Stimulated activated CD8-positive, alpha-beta memory T cell treated with anti-CD3 and anti-CD28 coated beads, Interleukin-4, amount 100 ng/mL, for 48 hours (primary cell): ENCODE data around the gene PARVB.

Experiments used
- DNase-seq: peaks from one replicate; pipeline ENCODE4 v3.0.0-alpha.2; 2020

PARVB gene

DNA sequence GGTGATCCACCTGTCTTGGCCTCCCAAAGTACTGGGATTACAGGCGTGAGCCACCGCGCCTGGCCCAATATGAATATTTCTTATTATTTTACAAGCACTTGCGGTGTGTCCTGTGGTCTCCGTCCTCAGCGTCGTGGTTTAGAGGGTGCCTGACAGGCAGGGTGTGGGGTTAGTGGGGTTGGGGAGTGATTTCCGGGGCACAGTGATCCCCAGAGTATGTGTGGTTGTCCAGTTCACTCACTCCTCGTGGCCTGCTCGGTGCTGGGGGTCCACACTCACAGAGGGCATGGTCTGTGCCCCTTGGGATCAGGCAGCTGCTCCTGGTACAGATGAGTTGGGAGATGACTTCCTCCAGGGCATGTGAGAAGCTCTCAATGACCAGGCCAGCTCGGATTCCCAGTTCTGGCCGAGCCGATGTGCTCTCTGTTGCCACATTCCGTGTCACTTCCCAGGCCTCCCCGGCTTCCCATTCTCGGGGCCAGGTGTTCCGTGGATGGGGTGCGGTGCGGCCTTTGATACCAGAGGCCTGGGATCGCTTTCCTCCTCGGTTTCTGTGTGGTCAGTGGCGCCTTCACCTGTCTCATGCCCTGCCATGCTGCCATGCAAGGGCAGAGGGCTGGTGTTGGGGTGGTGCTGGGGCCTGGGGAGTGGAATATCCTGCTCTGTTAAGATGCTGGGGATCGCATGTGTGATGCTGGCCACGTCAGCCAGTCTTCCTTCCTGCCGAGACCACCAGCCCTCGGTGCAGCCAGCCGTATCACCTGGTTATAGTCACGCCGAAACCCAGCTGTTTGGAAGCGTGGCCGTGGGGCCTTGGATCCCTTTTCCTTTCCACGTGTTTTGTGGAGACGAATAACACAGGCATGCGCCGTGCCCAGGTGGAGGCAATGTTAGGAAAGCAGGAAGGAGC, 39.6 kb downstream of the PARVB start:
- DNase-seq = no peak

DNA sequence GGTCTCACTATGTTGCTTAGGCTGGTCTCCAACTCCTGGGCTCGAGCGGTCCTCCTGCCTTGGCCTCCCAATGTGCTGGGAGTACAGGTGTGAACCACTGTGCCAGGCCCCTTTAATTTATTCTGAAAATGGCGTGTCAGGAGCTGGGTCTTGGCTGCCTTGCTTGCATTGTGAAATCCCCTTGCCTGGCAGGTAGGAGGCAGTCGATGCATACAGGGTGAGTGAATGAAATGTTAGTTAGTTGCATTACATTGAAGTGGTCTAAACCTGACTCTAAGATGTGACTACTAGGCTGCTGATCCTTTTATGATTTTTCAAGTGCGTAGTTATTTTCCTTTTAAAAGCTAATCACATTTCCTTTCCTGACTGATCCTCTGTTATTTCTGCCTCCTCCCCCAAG, 42.9 kb downstream of the PARVB start:
- no peak for DNase-seq

DNA sequence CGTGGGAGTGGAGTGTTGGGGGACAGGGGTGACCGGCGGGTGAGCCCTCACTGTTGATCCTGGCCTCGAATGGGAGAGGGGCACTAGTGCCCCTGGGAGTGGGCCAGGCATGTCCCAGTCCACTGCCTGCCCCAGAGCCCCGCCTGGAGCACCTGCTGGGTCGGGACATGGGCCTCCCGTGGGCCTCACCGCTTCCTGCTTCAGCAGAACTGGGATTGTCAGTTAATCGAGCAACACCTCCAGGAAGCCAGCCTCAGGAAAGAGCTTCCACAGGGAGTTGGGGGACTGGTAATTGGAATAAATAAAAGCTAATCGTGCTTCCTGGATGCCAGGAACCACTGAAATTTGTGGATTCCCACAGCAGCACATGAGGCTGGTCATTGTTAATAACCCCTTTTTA, 43.8 kb downstream of the PARVB start:
- DNase-seq = no peak

DNA sequence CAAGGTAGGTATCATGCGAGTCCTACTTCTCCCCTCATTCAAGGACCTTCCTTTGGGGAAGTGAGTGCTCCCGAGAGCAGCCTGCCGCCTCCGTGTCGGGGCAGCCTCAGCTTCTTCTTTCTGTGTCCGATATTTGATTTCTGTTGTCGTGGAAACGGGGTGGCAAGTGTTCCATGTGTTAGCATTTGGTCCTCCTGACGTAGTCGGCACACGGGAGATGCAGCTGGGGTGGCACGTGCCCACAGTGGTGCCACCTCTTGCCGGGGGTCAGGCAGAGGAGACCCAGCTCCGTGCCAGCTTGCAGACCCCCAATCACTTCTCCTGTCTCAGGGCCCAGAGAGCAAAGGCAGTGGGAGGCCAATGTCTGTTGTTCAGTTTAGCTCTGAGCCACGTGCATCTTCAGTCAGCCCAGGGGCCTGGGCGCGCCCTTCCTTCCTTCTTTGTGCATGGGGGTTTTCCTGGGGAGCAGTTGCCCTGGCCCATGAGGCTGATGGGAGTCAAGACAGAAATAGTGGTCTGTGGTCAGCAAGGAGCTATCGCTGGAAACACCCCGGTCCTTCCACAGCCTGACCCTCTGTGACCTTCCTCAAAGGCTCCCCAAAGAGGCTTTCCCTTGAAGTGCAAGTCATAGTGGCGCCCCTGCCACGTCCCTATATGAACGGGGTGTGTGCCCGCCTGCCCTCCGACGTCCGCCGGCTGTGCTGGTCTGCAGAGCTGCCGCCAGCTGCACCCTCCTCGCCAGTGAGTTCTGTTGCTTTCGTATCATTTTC, 44.5 kb downstream of the PARVB start:
- no peak for DNase-seq

DNA sequence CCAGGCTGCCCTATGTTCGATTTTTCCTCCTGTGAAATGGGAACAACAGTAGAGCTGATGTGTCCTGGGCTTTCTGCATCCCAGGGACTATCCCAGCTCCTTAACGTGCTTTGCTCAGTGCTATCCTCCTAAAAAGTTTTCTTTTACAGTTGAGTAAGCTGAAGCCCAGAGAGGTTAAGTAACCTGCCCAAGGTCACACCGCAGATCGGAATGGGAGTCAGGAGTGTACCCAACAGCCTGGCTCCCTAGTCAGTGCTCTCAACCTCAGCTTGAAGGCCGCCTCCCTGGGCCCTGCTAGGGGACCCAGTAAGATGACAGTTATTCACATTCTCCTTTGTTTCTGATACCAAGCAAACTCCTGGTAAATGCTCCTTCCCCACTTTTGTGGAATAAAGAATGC, 45.9 kb downstream of the PARVB start:
- DNase-seq = no peak

DNA sequence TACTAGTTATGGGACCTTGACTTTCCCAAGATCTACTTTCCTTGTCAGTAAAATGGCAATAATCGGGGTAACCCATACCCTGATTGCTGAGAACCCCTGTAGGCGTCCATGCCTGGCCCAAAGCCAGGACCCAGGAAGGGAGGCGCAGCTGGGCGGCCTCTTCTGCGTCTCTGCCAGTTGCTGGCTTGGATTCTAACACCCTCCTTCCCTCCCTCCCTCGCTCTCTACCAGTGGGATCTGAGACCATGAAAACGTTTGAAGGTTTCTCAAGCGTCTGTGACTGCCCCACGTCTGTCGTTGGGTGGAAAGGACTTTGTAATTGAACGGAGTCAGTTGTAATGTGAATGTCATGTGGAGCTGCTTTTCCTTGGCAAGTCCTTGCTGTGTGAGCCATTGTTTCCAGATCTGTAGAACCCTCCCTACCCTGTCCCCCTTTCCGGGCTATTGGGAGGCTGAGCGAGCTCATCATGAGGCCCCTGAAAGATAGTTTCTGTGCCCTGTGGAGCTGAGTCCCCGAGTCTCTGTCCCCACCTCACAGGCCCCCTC, 47.8 kb downstream of the PARVB start:
- DNase-seq = no peak

DNA sequence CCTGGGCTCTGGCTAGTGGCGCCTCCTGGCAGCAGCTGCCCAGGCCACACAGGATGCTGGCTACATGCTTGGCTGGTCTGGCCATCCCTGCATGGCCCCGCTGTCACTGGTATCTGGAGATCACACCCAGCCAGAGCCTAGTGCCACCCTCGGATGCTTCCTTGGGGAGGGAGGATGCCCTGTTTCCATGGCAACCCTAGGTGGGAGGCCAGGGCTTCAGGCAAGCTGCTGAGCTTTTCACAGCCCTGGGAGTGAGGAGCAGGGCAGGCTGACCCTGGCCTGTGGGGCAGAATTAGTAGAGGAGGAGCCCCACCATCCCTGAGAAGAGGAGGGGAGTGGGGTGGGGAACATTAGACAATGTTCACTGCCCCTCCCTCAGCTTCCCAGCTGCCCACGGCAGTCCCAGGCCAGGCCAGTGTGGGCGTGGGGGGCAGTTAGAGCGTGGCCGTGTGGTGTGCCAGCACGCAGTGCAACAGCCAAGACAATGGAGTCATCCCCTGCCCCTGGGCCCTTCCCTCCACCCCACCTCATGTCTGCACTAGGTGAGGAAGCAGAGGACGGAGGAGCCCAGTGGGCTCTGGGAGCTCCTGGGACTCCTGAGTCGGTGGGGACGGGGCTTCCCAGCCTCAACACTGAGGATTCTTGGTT, 50.4 kb downstream of the PARVB start:
- DNase-seq = no peak

DNA sequence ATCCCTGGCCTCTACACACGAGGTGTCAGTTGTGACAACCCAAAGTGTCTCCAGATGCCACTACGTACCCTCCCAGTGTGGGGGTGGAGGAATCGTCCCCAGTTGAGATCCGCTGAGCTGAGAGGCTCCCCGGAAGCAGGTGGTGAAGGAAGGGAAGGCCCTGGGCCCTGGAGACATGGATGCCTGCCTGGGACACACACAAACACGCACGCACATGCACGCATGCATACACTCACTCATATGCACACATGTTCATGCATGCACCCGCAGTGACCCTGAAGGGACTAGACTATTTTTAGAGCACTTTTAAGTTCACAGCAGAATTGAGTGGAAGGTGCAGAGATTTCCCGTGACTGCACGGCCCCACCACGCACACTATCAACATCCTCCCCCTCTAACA, 50.9 kb downstream of the PARVB start:
- DNase-seq = no peak

DNA sequence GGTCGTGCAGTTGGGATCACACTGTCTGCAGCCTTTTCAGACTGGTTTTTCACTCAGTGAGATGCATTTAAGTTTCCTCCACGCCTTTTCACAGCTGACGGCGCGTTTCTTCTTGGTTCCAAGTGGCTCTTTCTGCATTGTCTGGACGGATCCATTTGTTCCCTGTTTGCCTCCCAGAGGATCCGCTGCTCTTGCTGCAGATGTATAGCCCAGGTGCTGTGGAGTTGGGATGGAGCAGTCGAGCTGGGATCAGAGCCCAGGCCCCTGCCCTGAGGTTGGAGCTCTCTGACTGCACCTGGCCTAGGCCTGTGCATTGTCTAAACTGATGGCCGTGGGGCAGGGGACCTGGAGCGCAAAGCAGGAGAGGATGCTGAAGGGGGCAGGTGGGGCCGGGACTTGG, 51.6 kb downstream of the PARVB start:
- DNase-seq = no peak

DNA sequence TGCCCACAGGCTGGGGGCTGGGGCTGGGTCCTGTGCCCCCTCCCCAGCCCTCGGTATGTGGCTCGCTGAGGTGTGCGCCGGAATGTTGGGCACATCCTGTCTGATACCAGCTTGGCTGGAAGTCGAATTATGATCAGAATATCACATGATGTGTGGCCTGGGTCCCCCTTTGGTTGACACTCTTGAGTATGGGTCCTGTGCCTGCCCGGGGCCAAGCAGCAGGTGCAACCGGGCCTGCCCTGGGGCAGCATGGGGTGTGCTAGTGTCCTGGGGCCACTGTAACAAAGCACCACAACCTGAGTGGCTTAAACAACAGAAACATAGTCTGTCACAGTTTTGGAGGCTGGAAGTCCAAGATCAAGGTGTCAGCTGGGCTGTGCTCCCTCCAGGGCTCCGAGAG, 52.7 kb downstream of the PARVB start:
- no peak for DNase-seq

DNA sequence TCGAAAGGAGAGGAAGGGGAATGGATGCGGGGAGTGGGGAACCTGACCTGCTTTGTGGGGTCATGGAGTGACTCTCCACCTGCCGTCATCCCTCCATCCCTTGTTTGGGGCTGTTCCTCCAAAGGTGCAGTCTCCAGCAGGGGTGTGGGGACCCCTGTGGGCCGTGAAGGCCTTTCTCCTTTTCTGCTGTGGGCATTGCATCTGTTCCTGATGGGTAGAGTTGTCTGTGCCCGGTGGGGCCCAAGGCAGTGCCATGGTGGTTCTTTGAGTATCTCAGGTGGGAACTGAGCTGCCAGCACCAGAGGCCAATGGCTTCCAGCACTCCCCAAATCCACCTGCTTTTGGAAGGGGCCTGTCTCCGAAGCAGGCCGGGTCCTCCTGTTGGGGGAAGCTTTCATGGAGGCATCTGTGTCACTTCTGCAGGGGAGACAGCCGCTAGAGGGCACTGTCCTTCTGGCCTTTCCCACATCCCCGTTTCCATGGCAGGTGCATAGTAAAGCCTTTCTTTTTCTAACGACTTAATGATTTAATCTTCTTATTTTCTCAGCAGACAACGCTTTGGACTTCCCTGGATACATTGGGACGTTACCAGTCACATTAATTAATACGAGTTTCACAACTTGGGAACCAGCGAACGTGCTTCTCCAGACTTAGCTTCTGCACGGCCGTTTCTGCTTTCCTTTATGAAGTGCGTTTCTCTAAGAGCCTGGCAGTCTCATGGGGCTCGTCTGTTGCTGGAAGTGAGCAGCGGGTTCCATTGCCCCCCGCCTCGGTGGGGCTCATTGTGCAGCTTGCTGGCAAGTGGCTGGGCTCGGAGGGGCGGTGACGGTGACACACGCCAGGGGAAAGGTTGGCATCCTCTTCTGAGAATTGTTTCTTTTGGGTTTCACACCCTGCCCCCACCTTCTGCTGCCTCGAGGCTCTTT, 57.1 kb downstream of the PARVB start:
- peak; percentile 84 for DNase-seq

DNA sequence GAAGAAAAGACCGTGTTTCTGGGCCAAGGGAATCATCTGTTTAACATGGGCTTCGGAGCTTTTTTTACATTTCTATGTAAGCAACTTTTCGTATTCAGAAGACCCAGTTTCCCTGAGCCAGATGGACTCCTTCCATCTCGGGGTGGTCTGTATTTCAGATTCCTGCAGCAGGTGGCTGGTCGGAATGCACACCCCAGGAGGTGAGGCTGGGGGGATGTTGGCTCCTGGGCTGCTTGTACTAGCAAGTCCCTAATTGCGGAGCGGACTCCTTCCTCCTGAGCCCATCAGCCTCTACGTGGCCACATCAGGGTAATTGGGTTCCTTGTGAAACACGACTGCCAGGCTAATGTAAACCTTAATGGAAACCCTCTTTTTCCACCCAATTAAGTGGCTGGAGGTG, 58.7 kb downstream of the PARVB start:
- DNase-seq = no peak

DNA sequence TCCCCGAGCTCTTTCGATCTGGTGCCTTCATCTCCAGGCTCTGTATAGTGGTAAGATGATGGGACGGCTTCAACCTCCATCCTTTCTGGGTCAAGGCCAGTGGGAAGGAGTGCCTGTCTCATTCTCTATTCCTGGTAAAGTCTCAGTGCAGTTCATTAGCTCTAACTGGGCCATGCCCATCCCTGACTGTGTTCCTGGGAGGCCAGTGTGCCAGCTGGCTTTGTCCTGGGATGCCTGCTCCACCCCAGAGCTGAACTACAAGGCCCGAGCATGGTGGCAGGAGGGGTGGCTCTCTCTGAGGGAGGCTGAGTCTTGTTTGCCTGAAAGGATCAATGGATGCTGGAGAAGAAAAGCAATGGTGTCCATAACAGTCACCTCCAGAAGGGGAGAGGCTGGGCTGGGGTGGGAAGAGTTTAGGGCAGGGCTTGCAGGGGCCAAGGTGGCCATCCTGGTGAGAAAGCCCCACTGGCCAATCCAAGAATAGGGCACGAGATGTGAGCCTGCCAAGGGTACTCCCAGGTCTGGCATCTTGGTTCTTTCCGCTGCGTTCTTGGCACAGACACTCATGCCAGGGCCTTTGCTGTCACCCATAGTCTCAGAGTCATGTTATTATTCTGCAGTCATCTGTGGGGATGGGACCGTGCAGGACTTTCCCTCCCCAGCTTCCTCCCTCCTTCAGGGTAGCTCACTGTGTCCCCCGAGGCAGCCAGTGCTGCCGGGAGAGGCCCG, 60.1 kb downstream of the PARVB start:
- no peak for DNase-seq

DNA sequence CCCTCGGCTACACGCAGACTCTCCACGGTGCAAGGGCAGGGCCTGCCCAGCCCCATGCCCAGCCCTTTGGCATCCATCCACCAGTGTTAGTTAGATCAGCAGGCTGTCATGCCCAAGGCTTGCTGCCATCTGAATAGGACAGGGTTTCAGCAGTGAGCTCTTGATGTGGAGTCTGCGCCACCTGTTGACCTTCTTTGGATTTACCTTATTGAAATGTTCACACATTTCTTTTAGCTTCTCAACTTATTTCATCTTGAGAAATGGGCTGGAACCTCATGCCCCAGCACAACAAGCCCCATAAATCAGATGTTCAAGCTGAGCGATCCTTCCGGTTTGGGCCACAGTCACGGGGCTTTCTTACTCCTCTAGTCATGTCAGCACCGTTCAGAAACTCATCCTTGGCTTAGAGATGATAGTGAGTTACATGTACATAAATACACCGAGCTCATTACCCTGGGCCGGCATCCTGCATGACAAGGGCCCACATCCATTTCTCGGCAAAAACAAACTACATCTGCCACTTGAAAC, 61.7 kb downstream of the PARVB start:
- no peak for DNase-seq

DNA sequence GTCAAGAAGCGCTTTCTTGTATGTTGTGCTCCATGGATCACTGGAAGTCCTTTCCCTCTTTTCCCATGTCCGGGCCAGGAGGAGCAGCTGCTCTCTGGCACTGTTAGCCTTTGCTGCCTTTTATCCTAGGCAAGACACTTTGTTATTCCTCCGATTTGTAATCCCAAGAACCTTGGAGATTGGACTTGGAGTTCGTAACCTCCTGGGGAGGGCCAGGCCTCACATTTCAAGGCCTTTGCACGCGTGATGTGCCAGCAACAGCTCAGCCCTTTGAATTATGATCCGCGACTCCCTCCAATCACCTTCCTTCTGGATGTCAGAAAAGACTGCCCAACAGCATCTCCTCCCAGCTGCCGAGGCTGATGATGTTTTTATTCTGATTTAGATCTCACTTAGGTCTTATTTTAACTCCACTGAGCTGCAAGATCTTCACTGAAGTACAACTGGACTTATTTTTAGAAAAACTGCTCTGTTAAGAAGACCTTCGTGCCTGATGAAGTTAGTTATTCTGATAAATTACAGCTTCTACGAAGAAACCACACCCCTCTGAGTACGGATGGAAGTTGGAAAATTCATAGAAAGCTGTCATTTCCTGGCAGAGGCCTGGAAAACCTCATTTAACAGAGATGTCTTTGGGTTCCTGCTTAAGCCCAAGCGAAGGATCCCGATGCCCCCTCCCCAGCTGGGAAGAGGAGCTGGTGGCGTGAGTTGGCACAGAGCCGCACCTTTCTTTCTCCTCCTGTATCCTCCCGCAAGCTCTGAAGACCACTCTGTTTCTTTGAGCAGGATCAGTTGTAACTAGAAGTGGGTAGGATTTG, 62.4 kb downstream of the PARVB start:
- no peak for DNase-seq

DNA sequence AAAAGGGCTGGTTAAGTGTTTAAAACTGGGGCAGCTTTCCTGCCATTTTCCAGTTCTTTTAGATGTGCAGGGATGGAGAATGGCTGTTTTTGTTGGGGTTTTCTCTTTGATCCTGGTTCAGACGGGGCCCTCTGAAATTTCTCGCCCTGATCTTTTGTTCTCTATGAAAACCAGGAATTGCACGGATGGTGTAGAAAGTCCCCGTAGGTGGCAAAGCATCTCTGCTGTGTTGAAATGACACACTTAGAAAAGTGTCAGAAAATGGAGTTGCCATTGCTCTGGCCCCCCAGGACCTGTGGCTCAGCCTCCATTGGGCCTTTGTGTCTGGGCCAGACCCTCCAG, 63.0 kb downstream of the PARVB start:
- DNase-seq = no peak

DNA sequence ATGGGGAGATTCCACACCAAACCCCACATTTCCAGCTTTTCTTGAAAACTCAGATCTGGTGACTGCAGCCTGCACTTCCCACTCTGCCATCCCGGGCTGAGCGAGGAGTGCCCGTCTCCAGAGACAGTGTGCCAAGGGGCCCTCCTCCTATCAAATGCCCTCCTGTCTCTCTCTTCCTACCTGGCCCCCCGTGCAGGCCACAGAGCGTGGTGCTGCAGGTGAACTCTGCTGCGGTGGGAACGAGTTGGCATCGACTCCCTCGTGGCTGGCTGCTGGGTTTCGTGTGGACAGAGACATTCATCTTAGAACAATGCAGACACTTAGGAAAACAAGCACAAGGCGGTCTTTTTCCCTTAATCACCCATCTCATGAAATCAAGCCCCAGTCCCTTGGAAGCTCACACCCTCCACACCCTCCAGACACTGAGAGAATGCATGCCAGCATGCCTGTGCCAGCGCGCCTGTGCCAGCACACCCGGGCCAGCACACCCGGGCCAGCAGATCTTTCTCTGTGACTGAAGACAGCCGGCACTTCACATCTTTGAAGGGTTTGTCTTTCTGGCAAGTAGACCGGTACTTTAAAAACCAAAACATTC, 65.0 kb downstream of the PARVB start:
- no peak for DNase-seq

DNA sequence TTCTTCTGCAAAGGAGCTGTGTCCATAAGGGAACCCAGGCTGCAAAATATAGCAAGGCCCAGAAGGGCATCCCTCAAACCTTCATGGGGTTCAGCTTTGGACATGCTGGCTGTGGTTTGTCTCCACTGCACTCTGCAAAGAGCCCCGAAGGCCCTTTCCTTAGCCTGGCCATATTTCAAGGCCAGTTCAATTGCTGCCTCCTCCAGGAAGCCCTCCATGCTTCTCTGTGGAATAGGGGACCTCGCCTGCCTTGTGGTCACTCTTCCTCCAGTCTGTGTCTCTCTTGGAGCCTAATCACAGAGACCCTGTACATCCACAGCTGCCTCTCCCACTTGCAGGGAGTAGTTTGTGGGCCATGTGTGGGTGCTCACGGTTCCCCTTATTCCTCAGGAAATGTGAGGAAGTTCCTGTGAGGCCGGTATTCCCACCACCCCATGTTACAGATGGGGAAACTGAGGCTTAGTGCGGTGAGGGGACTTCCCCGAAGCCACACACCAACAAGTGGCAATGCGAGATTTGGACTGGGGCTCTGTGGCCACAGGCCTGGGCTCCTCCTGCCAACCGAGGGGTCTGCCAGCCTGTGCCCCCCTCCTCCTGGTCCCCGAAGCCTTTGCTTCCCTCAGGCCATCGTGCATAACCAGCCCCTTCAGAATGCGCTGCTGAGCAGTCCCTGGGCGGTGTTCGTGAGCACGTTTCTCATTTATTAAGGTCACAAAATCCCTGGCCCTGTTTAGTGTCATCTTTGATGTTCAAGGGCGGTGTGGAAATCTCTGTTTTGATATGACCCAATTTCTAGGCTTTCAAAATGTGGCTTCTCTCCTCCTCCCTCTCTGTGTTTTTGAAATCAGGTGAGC, 65.8 kb downstream of the PARVB start:
- no peak for DNase-seq

DNA sequence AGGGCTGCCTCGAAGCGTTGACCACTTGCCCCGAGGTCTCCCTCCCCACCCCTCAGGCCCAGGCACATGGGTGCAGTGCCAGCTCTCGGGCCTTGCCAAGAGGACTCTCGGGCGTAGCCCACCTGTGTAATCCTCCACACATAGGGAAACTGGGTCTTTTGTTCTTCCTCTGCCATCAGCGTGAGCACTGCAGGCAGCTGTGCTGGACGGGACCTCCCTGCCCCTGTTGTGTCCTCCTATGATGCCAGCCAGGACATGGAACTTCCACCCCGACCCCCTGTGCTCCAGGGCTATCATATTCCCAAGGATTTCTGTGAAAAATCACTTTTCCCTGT, 66.4 kb downstream of the PARVB start:
- no peak for DNase-seq
